Stimulated activated naive CD8-positive, alpha-beta T cell treated with anti-CD3 and anti-CD28 coated beads, Interleukin-15, amount 100 ng/mL, for 72 hours (primary cell): Measurements from ENCODE around the gene BCAS1.

Experiments used
- ATAC-seq: fragments of 150-1000 bp; cut with Tn5 transposase; 2 replicates; pipeline ENCODE4 v1.10.0; 2021; ENCODE audit warnings: mild to moderate bottlenecking, moderate library complexity
- DNase-seq, 2 donors: peaks; one replicate each; pipeline ENCODE4 v3.0.0; 2021 to 2022
- H3K27ac Mint-ChIP-seq, 2 donors: one replicate each; pipeline ENCODE4 v1.8.0; 2022; ENCODE audit warnings: mild to moderate bottlenecking in 2 of 2, mixed read lengths in 2 of 2, moderate library complexity in 2 of 2
- H3K27me3 Mint-ChIP-seq: one replicate; pipeline ENCODE4 v1.8.0; 2022; ENCODE audit warnings: mixed read lengths
- H3K4me1 Mint-ChIP-seq: one replicate; pipeline ENCODE4 v1.8.0; 2022; ENCODE audit warnings: mild to moderate bottlenecking, mixed read lengths
- H3K4me3 Mint-ChIP-seq, 2 donors: one replicate each; pipeline ENCODE4 v1.8.0; 2022; ENCODE audit warnings: mild to moderate bottlenecking in 2 of 2, mixed read lengths in 2 of 2, moderate library complexity in 1 of 2
- H3K9me3 Mint-ChIP-seq, 2 donors: one replicate each; pipeline ENCODE4 v1.8.0; 2022; ENCODE audit warnings: mixed read lengths in 2 of 2

Gene BCAS1

DNA sequence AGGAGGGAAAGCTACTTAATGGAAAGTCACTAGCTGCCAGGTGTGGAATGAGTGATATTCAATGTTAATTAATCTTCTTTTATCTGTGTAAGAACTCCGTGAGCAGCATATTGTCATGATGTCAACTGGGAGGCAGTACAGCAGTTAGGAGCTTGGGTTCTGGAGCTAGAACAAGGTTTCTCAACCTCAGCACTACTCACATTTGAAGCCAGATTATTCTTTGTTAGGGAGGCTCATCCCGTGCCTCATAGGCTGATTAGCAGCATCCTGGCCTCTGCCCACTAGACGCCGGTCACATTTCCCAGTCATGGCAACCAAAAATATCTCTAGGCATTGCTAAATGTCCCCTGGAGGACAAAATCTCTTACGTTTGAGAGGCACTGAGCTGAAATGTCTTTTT lies 41.2 kb downstream of the BCAS1 start:
- H3K9me3 Mint-ChIP-seq: peaks cover 14 to 18% of the 10 kb centered on the region in 2 donors
- no peak for ATAC-seq
- peaks cover 8% of the 10 kb centered on the region for H3K27me3 Mint-ChIP-seq
- H3K27ac Mint-ChIP-seq: no peak overlapping the region
- no peak for DNase-seq
- H3K4me1 Mint-ChIP-seq: peaks cover 4% of the 10 kb centered on the region
- no peak overlapping the region for H3K4me3 Mint-ChIP-seq

DNA sequence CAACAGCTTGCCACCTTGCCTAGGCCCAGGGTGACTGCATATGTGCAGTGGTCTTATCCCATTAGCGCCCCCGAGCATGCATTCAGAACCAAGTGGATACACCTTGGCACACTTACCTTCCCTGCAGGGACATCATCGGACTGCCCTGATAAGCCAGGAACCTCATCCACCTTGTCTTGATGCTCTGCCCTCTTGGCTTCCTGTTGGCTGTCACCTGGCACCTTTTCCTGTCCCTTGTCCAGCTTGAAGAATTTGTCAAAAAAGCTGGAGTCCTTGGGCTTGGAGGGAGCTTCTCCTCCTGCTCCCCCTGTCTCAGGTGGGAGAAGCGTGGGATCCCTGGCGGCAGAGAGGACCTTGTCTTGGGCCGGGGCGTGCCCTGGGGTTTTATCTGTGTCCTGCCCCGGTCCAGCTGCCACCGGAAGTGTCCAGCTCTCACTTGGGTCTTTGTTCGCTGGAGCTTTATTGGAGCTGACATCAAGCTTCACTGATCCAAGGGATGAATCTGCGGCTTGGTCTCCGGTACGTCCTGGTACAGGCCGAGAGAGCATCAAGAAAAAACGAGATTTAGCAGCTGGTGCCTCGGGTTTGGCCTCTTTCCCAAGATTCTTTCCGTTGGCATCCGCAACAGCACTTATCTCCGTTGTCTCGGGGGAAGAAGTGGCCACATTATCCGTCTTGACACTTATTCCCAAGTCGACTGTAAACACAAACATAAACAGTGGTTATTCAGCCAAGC lies 42.0 kb downstream of the BCAS1 start:
- DNase-seq: no peak
- H3K27me3 Mint-ChIP-seq: peaks cover 8% of the 10 kb centered on the region
- H3K9me3 Mint-ChIP-seq: peaks cover 14 to 18% of the 10 kb centered on the region in 2 donors
- no peak for ATAC-seq
- H3K4me3 Mint-ChIP-seq: no peak overlapping the region
- H3K27ac Mint-ChIP-seq: no peak overlapping the region
- peaks cover 4% of the 10 kb centered on the region for H3K4me1 Mint-ChIP-seq

DNA sequence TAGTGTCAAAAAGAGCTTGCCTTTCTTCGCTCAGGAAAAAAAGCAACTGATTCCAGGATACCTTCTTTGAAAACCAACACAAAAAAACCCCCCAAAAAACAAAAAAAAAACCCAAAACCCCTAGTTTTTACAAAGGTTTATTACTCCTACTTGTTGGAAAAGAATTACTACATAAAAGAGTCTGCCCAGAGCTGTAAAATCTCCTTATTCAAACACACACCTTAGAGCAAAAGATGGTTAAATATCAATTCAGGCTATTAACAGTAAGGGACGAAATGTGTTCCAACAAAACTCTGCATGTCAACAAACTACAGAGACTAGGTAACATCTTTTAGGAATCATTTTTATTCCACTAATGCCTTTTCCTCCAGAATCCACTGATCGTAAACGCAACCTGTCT lies 42.7 kb downstream of the BCAS1 start:
- Mint-ChIP-seq H3K4me3 (no peak overlapping the region), H3K27ac (no peak overlapping the region), H3K4me1 (peaks cover 4% of the 10 kb centered on the region), H3K9me3 (peaks cover 9 to 12% of the 10 kb centered on the region in 2 donors), H3K27me3 (peaks cover 8% of the 10 kb centered on the region)
- ATAC-seq (no peak), DNase-seq (no peak)

DNA sequence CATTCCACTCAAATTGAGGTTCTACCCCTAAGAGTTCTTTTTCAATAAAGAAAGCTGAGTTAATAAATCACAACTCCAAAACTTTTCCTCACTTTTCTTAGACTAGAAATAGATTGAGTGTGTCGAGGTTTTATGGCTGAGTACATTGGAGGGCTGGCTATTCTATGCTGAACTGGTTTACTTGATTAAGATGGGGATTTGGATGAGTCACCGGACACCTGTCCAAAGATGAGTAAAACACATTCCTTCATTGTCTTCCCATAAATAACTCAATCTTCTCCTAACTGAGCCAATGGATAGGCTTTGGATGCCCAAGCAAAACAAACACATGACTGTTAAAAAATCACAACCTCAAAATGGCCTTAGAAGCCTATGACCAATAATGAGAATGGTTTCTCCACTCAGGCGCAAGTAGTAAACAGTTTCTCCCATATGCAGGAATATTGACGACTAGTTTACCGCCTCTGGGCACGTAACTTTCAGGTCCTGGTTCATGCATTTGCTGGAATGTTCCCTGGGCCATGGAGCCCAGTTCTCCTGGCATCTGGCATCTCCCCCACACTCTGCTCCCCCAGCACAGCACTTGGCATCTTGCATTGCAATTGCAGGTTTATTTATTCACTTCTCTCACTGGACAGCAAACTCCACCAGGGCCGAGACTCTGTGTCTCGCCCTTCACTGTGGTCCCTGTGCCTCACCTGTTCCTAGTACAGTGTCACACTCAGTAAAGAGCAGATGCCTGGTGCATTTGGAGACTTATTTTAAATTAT lies 43.9 kb downstream of the BCAS1 start:
- no peak overlapping the region for H3K4me3 Mint-ChIP-seq
- H3K27ac Mint-ChIP-seq: no peak overlapping the region
- peaks cover 8% of the 10 kb centered on the region for H3K27me3 Mint-ChIP-seq
- ATAC-seq: no peak
- DNase-seq: no peak
- H3K4me1 Mint-ChIP-seq: peaks cover 4% of the 10 kb centered on the region
- peaks cover 0 to under 1% of the 10 kb centered on the region in 2 donors for H3K9me3 Mint-ChIP-seq

DNA sequence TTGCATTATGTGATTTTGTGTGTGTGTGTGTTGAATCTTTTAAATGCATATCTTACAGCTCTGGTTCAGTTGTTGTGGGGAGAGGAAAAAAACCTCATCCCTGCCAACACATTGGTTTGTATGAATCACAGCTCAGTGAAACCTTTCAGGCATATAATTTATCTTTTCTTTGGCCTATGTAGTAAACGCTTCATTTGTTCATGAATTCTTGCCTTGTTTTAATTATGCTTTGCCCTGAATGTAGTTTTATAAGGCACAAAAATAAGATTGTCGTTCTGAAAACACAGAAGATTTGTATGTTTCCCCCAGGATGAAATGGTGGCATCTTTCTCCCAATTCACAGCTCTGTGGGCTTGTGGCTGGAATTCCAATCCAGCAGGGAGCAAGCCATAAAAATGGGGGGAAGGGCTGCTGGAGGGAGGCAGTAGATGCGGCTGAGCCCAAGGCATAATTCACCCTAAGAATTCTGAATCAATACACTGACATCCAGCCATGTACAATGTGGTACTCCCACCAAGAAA lies 45.1 kb downstream of the BCAS1 start:
- H3K27ac Mint-ChIP-seq: no peak overlapping the region
- ATAC-seq: no peak
- peaks cover 8% of the 10 kb centered on the region for H3K27me3 Mint-ChIP-seq
- no peak overlapping the region for H3K4me3 Mint-ChIP-seq
- no peaks in the 10 kb centered on the region for H3K9me3 Mint-ChIP-seq
- peaks cover 4% of the 10 kb centered on the region for H3K4me1 Mint-ChIP-seq
- DNase-seq: no peak

DNA sequence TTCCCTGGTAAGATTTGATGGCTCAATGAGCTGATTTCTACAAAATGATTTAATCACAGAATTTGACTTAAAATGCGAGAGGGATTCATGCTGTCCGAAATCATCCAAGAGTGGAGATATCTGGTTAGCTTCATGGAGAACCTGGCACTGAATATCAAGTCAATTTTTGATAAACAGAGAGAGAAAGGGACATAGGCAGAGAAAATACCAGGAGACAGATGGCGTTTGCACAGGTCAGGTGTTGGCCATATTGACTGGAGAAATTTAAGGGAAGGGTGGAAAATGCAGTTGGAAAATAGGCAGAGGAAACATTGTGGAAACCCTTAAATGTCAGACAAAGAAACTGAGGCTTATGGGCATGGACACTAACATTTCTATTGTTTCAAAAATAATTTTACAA lies 47.0 kb downstream of the BCAS1 start:
- DNase-seq (no peak), ATAC-seq (no peak)
- Mint-ChIP-seq H3K9me3 (no peaks in the 10 kb centered on the region), H3K4me1 (peaks cover 4% of the 10 kb centered on the region), H3K27ac (no peak overlapping the region), H3K4me3 (no peak overlapping the region), H3K27me3 (peaks cover 8% of the 10 kb centered on the region)

DNA sequence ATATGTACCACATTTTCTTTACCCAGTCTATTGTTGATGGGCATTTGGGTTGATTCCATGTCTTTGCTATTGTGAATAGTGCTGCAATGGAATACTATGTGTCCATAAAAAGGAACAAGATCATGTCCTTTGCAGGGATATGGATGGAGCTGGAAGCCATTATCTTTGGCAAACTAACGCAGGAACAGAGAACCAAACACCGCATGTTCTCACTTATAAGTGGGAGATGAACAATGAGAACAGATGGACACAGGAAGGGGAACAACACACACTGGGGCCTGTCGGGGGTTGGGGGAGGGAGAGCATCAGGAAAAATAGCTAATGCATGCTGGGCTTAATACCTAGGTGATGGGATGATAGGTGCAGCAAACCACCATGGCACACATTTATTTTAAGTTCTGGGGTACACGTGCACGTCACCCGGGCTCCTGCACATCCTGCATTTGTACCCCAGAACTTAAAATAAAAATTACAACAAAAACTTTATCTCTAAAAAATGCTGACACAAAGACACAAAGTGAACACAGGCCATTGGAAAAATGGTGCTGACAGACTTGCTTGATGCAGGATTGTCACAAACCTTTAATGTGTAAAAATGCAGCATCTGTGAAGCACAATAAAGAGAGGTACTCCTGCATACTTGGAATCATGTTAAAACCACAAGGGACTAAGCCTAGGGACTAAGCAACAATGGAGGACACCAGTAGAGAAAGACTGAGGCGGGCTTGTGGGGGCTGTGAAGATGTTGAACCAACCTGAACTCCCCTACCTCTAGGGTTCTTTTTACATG lies 48.8 kb downstream of the BCAS1 start:
- peaks cover 15% of the 10 kb centered on the region for H3K4me1 Mint-ChIP-seq
- DNase-seq: no peak
- no peak overlapping the region for H3K4me3 Mint-ChIP-seq
- no peak for ATAC-seq
- H3K27me3 Mint-ChIP-seq: peaks cover 3% of the 10 kb centered on the region
- no peaks in the 10 kb centered on the region for H3K9me3 Mint-ChIP-seq
- no peak overlapping the region for H3K27ac Mint-ChIP-seq

DNA sequence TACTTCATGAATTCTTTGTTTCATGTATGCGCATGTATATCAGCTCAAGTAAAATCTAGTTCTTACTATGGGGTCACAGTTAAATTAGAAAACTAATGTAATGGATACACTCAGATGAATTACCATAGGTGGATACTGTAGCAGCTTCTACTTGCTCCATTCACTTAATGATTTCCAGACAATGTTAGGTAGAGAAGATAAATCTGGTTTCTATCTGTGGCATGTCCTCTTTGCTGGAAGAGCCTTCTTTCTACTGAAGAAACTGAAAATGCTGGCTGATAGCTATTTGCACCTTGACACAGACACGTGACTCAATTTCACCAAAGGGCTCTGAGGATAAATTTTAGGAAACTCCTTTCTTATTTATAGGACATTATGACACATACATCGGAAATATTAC lies 49.5 kb downstream of the BCAS1 start:
- Mint-ChIP-seq H3K4me1 (peaks cover 15% of the 10 kb centered on the region), H3K27me3 (no peaks in the 10 kb centered on the region), H3K4me3 (no peak overlapping the region), H3K27ac (no peak overlapping the region), H3K9me3 (no peaks in the 10 kb centered on the region)
- DNase-seq (no peak), ATAC-seq (no peak)

DNA sequence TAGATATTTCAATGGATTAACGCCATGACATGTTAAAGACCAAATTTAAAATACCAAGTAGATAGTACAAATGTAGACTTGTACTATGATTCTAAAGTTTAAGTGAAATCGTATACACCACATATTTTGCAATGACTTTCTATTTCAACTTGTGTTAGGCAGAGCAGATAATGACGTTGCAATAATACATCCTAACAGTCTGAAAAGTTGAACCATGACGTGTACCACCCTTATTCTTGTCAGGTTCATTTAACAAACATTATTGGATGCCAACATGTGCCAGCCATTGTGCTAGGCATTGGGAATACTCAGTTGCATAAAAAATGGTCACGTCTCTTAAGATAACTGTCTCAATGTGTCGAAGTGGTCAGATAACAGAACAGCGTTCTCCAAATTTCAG lies 50.0 kb downstream of the BCAS1 start:
- H3K4me1 Mint-ChIP-seq: peaks cover 15% of the 10 kb centered on the region
- no peak overlapping the region for H3K4me3 Mint-ChIP-seq
- no peaks in the 10 kb centered on the region for H3K27me3 Mint-ChIP-seq
- ATAC-seq (no peak), DNase-seq (no peak)
- no peak overlapping the region for H3K27ac Mint-ChIP-seq
- no peaks in the 10 kb centered on the region for H3K9me3 Mint-ChIP-seq

DNA sequence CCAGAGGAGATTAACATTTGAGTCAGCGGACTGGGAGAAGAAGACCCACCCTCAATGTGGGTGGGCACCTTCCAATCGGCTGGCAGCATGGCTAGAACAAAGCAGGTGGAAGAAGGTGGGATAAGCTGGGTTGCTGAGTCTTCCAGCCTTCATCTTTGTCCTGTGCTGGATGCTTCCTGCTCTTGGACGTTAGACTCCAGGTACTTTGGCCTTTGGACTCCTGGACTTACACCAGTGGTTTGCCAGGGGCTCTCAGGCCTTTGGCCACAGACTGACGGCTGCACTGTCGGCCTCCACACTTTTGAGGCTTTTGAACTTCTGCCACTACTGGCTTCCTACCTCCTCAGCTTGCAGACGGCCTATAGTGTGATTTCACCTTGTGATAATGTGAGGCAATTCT lies 50.8 kb downstream of the BCAS1 start:
- ATAC-seq (no peak), DNase-seq (no peak)
- no peak overlapping the region for H3K4me3 Mint-ChIP-seq
- H3K9me3 Mint-ChIP-seq: no peaks in the 10 kb centered on the region
- peaks cover 11% of the 10 kb centered on the region for H3K4me1 Mint-ChIP-seq
- no peak overlapping the region for H3K27ac Mint-ChIP-seq
- no peaks in the 10 kb centered on the region for H3K27me3 Mint-ChIP-seq

DNA sequence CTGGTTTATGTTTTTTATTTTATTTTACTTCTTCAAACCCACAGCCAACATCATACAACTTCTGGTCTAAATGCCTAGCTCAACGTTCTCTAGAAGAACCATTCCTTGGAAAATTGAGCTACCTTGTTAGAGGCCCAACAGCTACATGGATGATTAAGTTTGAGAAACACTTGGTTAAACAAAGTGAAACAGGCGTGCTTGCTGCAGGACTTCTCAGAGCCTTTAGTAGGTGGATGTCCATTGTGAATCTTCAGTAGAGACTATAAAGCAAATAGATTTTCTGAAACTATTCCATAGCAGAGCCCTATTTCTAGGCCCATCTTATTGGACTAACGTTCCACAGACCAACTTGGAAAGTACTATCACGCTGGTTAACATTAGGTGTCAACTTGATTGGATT lies 51.3 kb downstream of the BCAS1 start:
- no peaks in the 10 kb centered on the region for H3K9me3 Mint-ChIP-seq
- no peak overlapping the region for H3K27ac Mint-ChIP-seq
- no peaks in the 10 kb centered on the region for H3K27me3 Mint-ChIP-seq
- H3K4me3 Mint-ChIP-seq: no peak overlapping the region
- DNase-seq (no peak), ATAC-seq (no peak)
- H3K4me1 Mint-ChIP-seq: peaks cover 11% of the 10 kb centered on the region

DNA sequence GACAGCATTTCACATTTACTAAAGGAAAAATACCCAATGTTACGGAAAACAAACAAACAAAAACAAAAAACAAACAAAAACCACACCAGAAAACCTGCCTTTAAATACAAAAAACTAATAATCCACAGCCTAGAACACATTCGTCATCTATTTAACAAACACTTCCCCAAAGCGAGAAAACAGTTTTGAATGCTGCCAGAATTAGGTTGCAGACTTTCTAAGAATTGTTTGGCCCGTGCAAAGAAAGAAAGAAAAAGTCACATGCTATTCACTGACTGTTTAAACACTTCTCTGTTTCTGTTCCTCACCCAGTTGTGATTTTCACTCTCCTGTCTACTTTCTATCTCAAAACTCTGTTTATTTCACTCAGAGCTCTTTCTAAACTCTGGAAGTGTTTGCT lies 52.5 kb downstream of the BCAS1 start:
- ATAC-seq (no peak), DNase-seq (no peak)
- Mint-ChIP-seq H3K27me3 (no peaks in the 10 kb centered on the region), H3K27ac (no peak overlapping the region), H3K4me3 (peak overlapping the region; percentile 3 to 36), H3K9me3 (no peaks in the 10 kb centered on the region), H3K4me1 (peaks cover 11% of the 10 kb centered on the region)

DNA sequence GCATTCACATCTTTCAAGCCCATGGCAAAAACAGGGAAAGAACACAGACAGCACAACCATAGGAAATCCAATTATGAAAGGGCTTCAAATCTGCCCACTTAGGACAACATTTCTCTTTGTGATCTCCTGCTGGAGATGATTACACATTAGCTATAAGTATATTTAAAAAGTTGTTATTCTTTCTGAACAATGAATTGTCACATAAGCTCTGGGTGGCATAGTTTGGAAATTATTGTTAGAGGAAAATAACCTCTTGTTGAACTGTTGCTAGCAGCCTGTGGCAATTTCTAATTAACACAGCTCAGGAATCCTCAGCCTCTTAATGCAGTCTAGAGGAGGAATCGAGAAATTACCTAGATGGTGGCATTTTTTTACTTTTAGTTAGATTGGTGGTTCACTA lies 54.9 kb downstream of the BCAS1 start:
- Mint-ChIP-seq H3K27ac (no peak overlapping the region), H3K9me3 (no peaks in the 10 kb centered on the region), H3K4me1 (peaks cover 11% of the 10 kb centered on the region), H3K4me3 (no peak overlapping the region), H3K27me3 (no peaks in the 10 kb centered on the region)
- no peak for ATAC-seq
- DNase-seq: no peak

DNA sequence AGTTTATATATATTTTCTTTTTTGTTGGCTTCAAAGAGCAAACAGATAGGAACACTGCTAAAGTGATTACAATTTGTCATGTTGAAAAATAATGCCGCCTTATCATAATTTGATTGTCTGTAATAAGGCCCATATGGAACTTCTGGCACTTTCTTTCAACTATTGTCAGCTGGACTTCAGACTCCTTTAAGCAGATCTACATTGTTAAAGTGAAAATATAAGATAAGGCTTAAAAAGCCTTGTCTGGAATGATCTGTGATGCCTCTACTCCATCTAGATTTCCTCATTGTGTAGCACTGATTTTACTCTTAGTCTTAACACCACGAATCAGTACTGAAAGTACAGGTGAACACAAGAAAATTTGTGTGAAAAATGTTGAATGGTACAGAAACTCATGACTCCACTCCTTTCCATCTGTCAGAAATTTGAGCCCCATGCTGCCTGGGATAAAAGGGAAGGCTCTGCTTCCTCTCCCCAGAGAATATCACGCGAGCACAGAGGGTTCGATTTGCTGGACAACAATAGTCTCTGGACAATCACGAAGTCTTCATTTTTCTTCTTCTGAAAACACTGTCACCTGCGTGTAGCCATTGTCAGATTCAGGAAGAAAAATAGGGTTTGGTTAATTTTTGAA lies 56.0 kb downstream of the BCAS1 start:
- DNase-seq: no peak
- Mint-ChIP-seq H3K27ac (no peak overlapping the region), H3K27me3 (peaks cover 8% of the 10 kb centered on the region), H3K9me3 (no peaks in the 10 kb centered on the region), H3K4me1 (peaks cover 11% of the 10 kb centered on the region), H3K4me3 (no peak overlapping the region)
- no peak for ATAC-seq

DNA sequence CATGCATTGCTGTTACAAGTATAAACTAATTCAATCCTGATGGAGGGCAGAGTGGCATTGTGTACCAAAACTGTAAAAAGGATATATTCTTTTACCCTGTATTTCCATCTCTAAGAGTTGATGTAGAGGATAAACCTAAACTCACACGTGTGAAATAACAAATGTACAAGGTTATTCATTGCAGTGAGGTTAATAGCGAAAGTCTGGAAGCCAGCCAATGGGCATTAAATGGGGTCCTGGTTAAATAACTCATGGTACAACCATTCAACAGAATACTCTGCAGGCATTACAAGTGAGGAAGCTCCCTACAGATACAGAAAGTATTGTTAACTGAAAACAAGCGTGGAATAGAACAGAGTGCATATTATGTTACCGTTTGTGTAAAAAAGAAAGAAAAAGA lies 56.9 kb downstream of the BCAS1 start:
- Mint-ChIP-seq H3K27me3 (peaks cover 8% of the 10 kb centered on the region), H3K4me1 (peaks cover 11% of the 10 kb centered on the region), H3K4me3 (no peak overlapping the region), H3K9me3 (no peaks in the 10 kb centered on the region), H3K27ac (peak overlapping the region in 1 of 2 donors; percentile 6)
- ATAC-seq (no peak), DNase-seq (no peak)
